H1 (cell line): Measurements from ENCODE around the gene BOLA3. TPM values are rescaled to one million over a fixed set of nuclear protein-coding genes. Genes with fewer than 3 reads are reported as not detected.
A peak's percentile ranks its signal among the peaks of the same experiment; 100 is the strongest.

Experiments
- CTCF ChIA-PET: fragments of 300-600 bp; sonication (Branson Sonifier 250); formaldehyde crosslinking; loops from one replicate; lab custom pipeline; 2021; ENCODE audit not compliant: partially characterized antibody; lab: Charles Lee
- POLR2A ChIA-PET: fragments of 300-600 bp; sonication (Branson Sonifier 250); formaldehyde crosslinking; loops from one replicate; lab custom pipeline; 2021; ENCODE audit warnings: inconsistent platforms; ENCODE audit not compliant: partially characterized antibody; lab: Charles Lee
- DNase-seq, 2 experiments: peaks; one replicate each; pipeline versions ENCODE4 v3.0.0 to v3.0.0-alpha.2; 2010 to 2022; ENCODE audit warnings: low spot score in 2 of 2, low read depth in 1 of 2, mixed read lengths in 1 of 2
- FAIRE-seq: peaks from 2 replicates; lab custom pipeline; 2011; peaks lifted over from hg19 to GRCh38; lab: Jason Lieb, UNC
- H2AFZ ChIP-seq: 2 replicates; pipeline ENCODE4 v1.8.1; 2012; ENCODE audit warnings: low read length, inconsistent platforms
- H2AK5ac ChIP-seq: 2 replicates; pipeline ENCODE4 v1.6.1; 2013; ENCODE audit warnings: low read depth, low read length
- H2BK120ac ChIP-seq: replicated peaks from 2 replicates; pipeline ENCODE3; 2013; ENCODE audit warnings: low read depth, low read length, inconsistent platforms
- H2BK12ac ChIP-seq: 2 replicates; pipeline ENCODE4 v1.6.1; 2013; ENCODE audit warnings: low read depth, low read length
- H2BK15ac ChIP-seq: 2 replicates; pipeline ENCODE4 v1.6.1; 2013; ENCODE audit warnings: low read length
- H2BK20ac ChIP-seq: 2 replicates; pipeline ENCODE4 v1.6.1; 2013; ENCODE audit warnings: low read length
- H2BK5ac ChIP-seq: 2 replicates; pipeline ENCODE4 v1.6.1; 2013; ENCODE audit warnings: low read depth, low read length
- H3K14ac ChIP-seq: 2 replicates; pipeline ENCODE4 v1.6.1; 2013; ENCODE audit warnings: inconsistent platforms; ENCODE audit not compliant: insufficient read length
- H3K18ac ChIP-seq: 2 replicates; pipeline ENCODE4 v1.6.1; 2013; ENCODE audit warnings: low read length; ENCODE audit errors: extremely low read depth
- H3K23ac ChIP-seq: 2 replicates; pipeline ENCODE4 v1.6.1; 2013; ENCODE audit warnings: inconsistent platforms; ENCODE audit not compliant: insufficient read length
- H3K23me2 ChIP-seq: 2 replicates; pipeline ENCODE4 v1.6.1; 2013; ENCODE audit warnings: low read depth, low read length
- H3K27ac ChIP-seq: 2 replicates; pipeline ENCODE4 v1.6.1; 2011; ENCODE audit warnings: low read depth, low read length, inconsistent platforms
- H3K27me3 ChIP-seq, 4 experiments: replicated peaks in 1 of 4; 1 replicate in 1 of 4; 2 replicates in 3 of 4; pipeline versions ENCODE4 v1.6.1 to v1.8.1; 2011 to 2013; ENCODE audit warnings: low read length in 3 of 4, mild to moderate bottlenecking in 3 of 4, inconsistent platforms in 2 of 4, mixed read lengths in 2 of 4, moderate library complexity in 1 of 4; ENCODE audit not compliant: control insufficient read depth in 3 of 4, insufficient read depth in 3 of 4; ENCODE audit errors: extremely low read depth in 1 of 4
- H3K36me3 ChIP-seq, 4 experiments: 2 replicates each; pipeline versions ENCODE4 v1.6.1 to v1.8.1; 2011 to 2013; ENCODE audit warnings: mild to moderate bottlenecking in 4 of 4, low read length in 3 of 4, moderate library complexity in 2 of 4, control low read depth in 1 of 4, inconsistent platforms in 1 of 4; ENCODE audit not compliant: insufficient read depth in 4 of 4, control insufficient read depth in 2 of 4
- H3K4ac ChIP-seq: replicated peaks from 2 replicates; pipeline ENCODE3; 2013; ENCODE audit warnings: low read length, low read depth, mixed read lengths, inconsistent platforms; ENCODE audit not compliant: insufficient read length
- H3K4me1 ChIP-seq, 4 experiments: replicated peaks in 1 of 4; 1 replicate in 1 of 4; 2 replicates in 3 of 4; pipeline versions ENCODE4 v1.6.1 to v1.8.1; 2011 to 2013; ENCODE audit warnings: low read length in 3 of 4, inconsistent platforms in 2 of 4, mixed read lengths in 1 of 4; ENCODE audit not compliant: insufficient read depth in 4 of 4, control insufficient read depth in 3 of 4
- H3K4me2 ChIP-seq, 2 experiments: 2 replicates each; pipeline versions ENCODE4 v1.6.1 to v1.8.1; 2011 to 2013; ENCODE audit warnings: low read depth in 2 of 2, low read length in 2 of 2, control low read depth in 1 of 2, inconsistent platforms in 1 of 2, mild to moderate bottlenecking in 1 of 2; ENCODE audit not compliant: insufficient read depth in 1 of 2
- H3K4me3 ChIP-seq, 4 experiments: fragments of 200-600, 300-600 bp in 1 of 4; sonication (generic), shearing (Covaris generic), sonication (Bioruptor Twin) in 1 of 4; 2 replicates each; pipeline versions ENCODE4 v1.5.1 to v1.8.1; 2011 to 2016; ENCODE audit warnings: low read length in 4 of 4, low read depth in 3 of 4, control low read depth in 2 of 4, inconsistent platforms in 2 of 4, mild to moderate bottlenecking in 2 of 4, mixed read lengths in 1 of 4, moderate library complexity in 1 of 4; ENCODE audit not compliant: insufficient read depth in 2 of 4; ENCODE audit errors: extremely low read depth in 1 of 4
- H3K56ac ChIP-seq: replicated peaks from 2 replicates; pipeline ENCODE3; 2013; ENCODE audit warnings: low read depth, mild to moderate bottlenecking, mixed read lengths, low read length, inconsistent platforms; ENCODE audit not compliant: insufficient read length
- H3K79me1 ChIP-seq: 2 replicates; pipeline ENCODE4 v1.6.1; 2013; ENCODE audit warnings: low read depth, low read length, control low read depth
- H3K79me2 ChIP-seq, 2 experiments: 2 replicates each; pipeline versions ENCODE4 v1.6.1 to v1.8.1; 2012 to 2013; ENCODE audit warnings: low read length in 2 of 2, mild to moderate bottlenecking in 2 of 2, inconsistent platforms in 1 of 2; ENCODE audit not compliant: insufficient read depth in 2 of 2, control insufficient read depth in 1 of 2
- H3K9ac ChIP-seq, 4 experiments: replicated peaks in 1 of 4; 1 replicate in 1 of 4; 2 replicates in 3 of 4; pipeline versions ENCODE4 v1.6.1 to v1.8.1; 2011 to 2013; ENCODE audit warnings: low read depth in 3 of 4, low read length in 3 of 4, control low read depth in 2 of 4, mild to moderate bottlenecking in 2 of 4, moderate library complexity in 2 of 4, inconsistent platforms in 1 of 4; ENCODE audit errors: extremely low read depth in 1 of 4
- H3K9me3 ChIP-seq, 2 experiments: 2 replicates each; pipeline versions ENCODE4 v1.6.1 to v1.8.1; 2012 to 2013; ENCODE audit warnings: mild to moderate bottlenecking in 2 of 2, moderate library complexity in 2 of 2, control low read depth in 1 of 2, inconsistent platforms in 1 of 2, low read depth in 1 of 2, low read length in 1 of 2, mixed read lengths in 1 of 2; ENCODE audit not compliant: insufficient read depth in 2 of 2
- H4K20me1 ChIP-seq, 2 experiments: replicated peaks in 1 of 2; 2 replicates each; pipeline versions ENCODE3 to v1.8.1; 2011 to 2013; ENCODE audit warnings: inconsistent platforms in 2 of 2, low read length in 2 of 2, mild to moderate bottlenecking in 1 of 2; ENCODE audit not compliant: insufficient read depth in 2 of 2, control insufficient read depth in 1 of 2
- H4K5ac ChIP-seq: 2 replicates; pipeline ENCODE4 v1.6.1; 2013; ENCODE audit warnings: low read length, low read depth, mixed read lengths, inconsistent platforms; ENCODE audit not compliant: insufficient read length
- H4K8ac ChIP-seq: 2 replicates; pipeline ENCODE4 v1.8.0; 2013; ENCODE audit warnings: mild to moderate bottlenecking, moderate library complexity, low read length, inconsistent platforms; ENCODE audit not compliant: insufficient read depth; ENCODE audit errors: extremely low read depth
- H4K91ac ChIP-seq: replicated peaks from 2 replicates; pipeline ENCODE3; 2013; ENCODE audit warnings: low read length, mixed read lengths, inconsistent platforms; ENCODE audit not compliant: insufficient read length
- BACH1 ChIP-seq: IDR thresholded peaks from 2 replicates; pipeline ENCODE4 v1.6.1; 2012; ENCODE audit warnings: low read length, improper control_type of control experiment
- CBX5 ChIP-seq: fragments of 300-800, 300-1000 bp; sonication (generic); IDR thresholded peaks from 2 replicates; pipeline ENCODE4 v1.7.1; 2016; ENCODE audit warnings: antibody characterized with exemption, low read length, low read depth
- CREB1 ChIP-seq: IDR thresholded peaks from 2 replicates; pipeline ENCODE4 v1.6.1; 2012; ENCODE audit warnings: inconsistent platforms
- HDAC2 ChIP-seq, 2 experiments: fragments of 300-600 bp in 1 of 2; sonication (generic) in 1 of 2; IDR thresholded peaks; 2 replicates each; pipeline ENCODE4 v1.6.1; 2011 to 2012; ENCODE audit warnings: low read depth in 2 of 2, low read length in 2 of 2, mild to moderate bottlenecking in 2 of 2, moderate library complexity in 2 of 2, borderline replicate concordance in 1 of 2, inconsistent platforms in 1 of 2
- HDAC6 ChIP-seq: IDR thresholded peaks from one replicate; pipeline ENCODE4 v1.7.1; 2012; ENCODE audit warnings: low read depth, mild to moderate bottlenecking, inconsistent platforms, low read length, moderate library complexity
- MAFK ChIP-seq: IDR thresholded peaks from 2 replicates; pipeline ENCODE4 v1.6.1; 2012; ENCODE audit warnings: low read depth, mild to moderate bottlenecking, improper control_type of control experiment, low read length
- NRF1 ChIP-seq: IDR thresholded peaks from 2 replicates; pipeline ENCODE4 v1.6.1; 2011; ENCODE audit warnings: mild to moderate bottlenecking, low read depth, low read length, improper control_type of control experiment
- RBBP5 ChIP-seq: IDR thresholded peaks from 2 replicates; pipeline ENCODE4 v1.7.1; 2012; ENCODE audit warnings: low read depth, mild to moderate bottlenecking, inconsistent platforms, low read length, moderate library complexity, borderline replicate concordance
- TBP ChIP-seq: IDR thresholded peaks from 2 replicates; pipeline ENCODE4 v1.6.1; 2011; ENCODE audit warnings: low read depth, low read length, improper control_type of control experiment
- WGBS, 2 experiments: shearing (Covaris generic) in 1 of 2; methylation state at CpG; one replicate each; pipeline versions ENCODE4 v1.1.6 to v1.1.7; 2013 to 2015; ENCODE audit warnings: low lambda C conversion rate in 2 of 2, mixed read lengths in 2 of 2, inconsistent platforms in 1 of 2, low coverage in 1 of 2, missing lambda C conversion rate in 1 of 2; ENCODE audit not compliant: insufficient replicate concordance in 2 of 2, insufficient coverage in 1 of 2, insufficient read length in 1 of 2; ENCODE audit errors: extremely low coverage in 1 of 2, missing lambda C conversion rate in 1 of 2; 5-methylcytosine and 5-hydroxymethylcytosine counted together
- polyA plus RNA-seq, 7 experiments: library from polyadenylated mRNA; depleted of rRNA in 3 of 7; stranded (reverse) in 5 of 7; unstranded in 2 of 7; fragments of >200 nt in 5 of 7; fragments of 200-250 nt in 2 of 7; gene quantifications; 1 replicate in 5 of 7; 2 replicates in 1 of 7; 4 replicates in 1 of 7; pipeline versions ENCODE4 v1.2.1 to v1.2.3, GENCODE V29; 2011 to 2013; ENCODE audit warnings: missing spikeins in 2 of 7, mixed read lengths in 2 of 7
- total RNA-seq: library from RNA; stranded (reverse); fragmentation: NEBNext Ultra II Directional; extraction: Animal tissue kit (Norgen Biotek cat#: 25700); gene quantifications from 2 replicates; pipeline ENCODE4 v1.2.1, GENCODE V29; 2021
- TF ChIP-seq, protein P1 (sequence below): IDR thresholded peaks from 2 replicates; pipeline ENCODE4 v1.6.1; 2012; ENCODE audit warnings: inconsistent platforms

The BOLA3 gene
- total and polyA plus RNA-seq, 2 of the 8 experiments (the other 6 are each of a cell fraction or from before 2014, with no cell fraction given): 46.1 to 67.3 TPM

DNA sequence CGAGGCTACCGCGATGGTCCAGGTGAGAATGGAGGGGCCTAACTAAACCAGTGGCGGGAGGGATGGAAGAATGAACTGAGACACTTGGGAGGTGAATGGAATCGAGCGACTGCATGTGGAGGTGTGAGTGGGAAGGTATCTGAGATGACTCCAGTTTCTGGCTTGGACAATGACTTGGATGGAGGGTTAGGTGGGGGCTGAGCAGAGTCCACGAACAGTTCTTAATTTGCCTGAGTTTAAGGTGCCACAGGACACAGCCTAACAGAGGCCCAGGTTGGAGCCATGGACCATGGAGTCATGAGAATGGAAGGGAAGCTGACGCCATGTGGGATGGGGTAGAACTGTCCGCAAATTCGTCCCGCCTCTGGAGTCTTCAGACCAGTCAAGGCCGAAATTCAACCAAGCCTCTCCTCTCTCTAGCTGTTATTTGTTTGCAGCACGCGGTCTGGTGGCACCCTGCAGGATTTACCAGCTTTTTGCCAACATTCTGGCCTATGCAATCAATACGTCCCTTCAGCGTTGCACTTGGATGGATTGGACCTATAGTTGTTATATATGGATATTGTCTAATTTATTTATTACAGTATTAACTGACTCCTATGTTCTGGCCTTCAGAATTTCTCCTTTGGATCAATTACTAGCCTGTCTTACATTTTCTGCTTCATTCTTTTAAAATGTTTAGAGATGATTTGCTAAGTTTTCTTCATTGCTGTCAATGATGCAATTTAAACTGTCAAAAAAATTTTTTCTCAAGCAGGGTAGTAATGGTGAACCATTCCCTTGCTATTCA is 940 bp upstream of the BOLA3 start:
- Histone ChIP-seq H2BK12ac (peak overlapping the region; percentile 70; the same call in 1 of the 2 replicates), H4K8ac (peak overlapping the region; percentile 75; the same call in 1 of the 2 replicates), H3K4me1 (peaks cover 0 to 8% (median 2%) of the 10 kb centered on the region in 4 experiments; a peak in 4 of 7 replicates), H2AFZ (peak overlapping the region; percentile 90), H3K9me3 (no peaks in the 10 kb centered on the region), H3K79me1 (peaks cover 3% of the 10 kb centered on the region; the same call in 1 of the 2 replicates), H3K27ac (peak overlapping the region; percentile 35; the same call in 1 of the 2 replicates), H4K91ac (peak overlapping the region; percentile 25), H4K5ac (no peak overlapping the region), H3K18ac (peak overlapping the region; percentile 66), H3K36me3 (peaks cover 0 to 25% (median 3%) of the 10 kb centered on the region in 4 experiments; a peak in 3 of 8 replicates), H3K79me2 (peaks cover 0 to 10% of the 10 kb centered on the region in 2 experiments; a peak in 2 of 4 replicates), H2AK5ac (peak overlapping the region; percentile 41; the same call in 1 of the 2 replicates), H2BK20ac (no peak overlapping the region; the same call in 1 of the 2 replicates), H3K9ac (peak overlapping the region in 3 of 4 experiments; percentile 75 to 80 (median 75); a peak in 6 of 7 replicates), H3K23ac (no peak overlapping the region), H3K4me3 (peak overlapping the region; percentile 68 to 93 (median 72)), H2BK5ac (peak overlapping the region; percentile 86; the same call in 1 of the 2 replicates), H3K27me3 (no peaks in the 10 kb centered on the region), H3K4ac (peak overlapping the region; percentile 30), H3K23me2 (peaks cover 15% of the 10 kb centered on the region; the same call in 1 of the 2 replicates), H3K56ac (no peak overlapping the region), H3K4me2 (peak overlapping the region; percentile 85 to 89), H2BK120ac (no peak overlapping the region), H4K20me1 (peaks cover 0 to 5% of the 10 kb centered on the region in 2 experiments), H2BK15ac (no peak overlapping the region), H3K14ac (no peak overlapping the region)
- ChIA-PET CTCF (interaction anchor here (0.7 to 7.3 kb wide), 10 partner anchors 10 to 325 kb away, joined by 3 to 48 read pairs (median 6); partner anchors contain the start of gene MTHFD2), POLR2A (interaction anchor here (0.6 to 68.3 kb wide), 23 partner anchors 10 to 428 kb away, joined by 3 to 2699 read pairs (median 4); partner anchors contain the start of genes MOB1A, MTHFD2, STAMBP and TET3)
- FAIRE-seq: no peak
- DNase-seq: no peak
- 30% methylated on average over 16 of the region's 16 CpGs; no CpG with 5 or more reads in 1 of the 2 experiments for WGBS, 2 experiments
- TF ChIP-seq NRF1: no peak
- no peak for TF ChIP-seq CREB1
- TF ChIP-seq RBBP5: no peak
- TF ChIP-seq CBX5: no peak
- no peak for TF ChIP-seq HDAC2 (IDR thresholded peaks at IDR 0.05; ENCODE audit: borderline replicate concordance in 1 of 2, low read depth in 2 of 2, low read length in 2 of 2)
- no peak for TF ChIP-seq HDAC6
- TF ChIP-seq TBP: no peak
- TF ChIP-seq, protein P1, sequence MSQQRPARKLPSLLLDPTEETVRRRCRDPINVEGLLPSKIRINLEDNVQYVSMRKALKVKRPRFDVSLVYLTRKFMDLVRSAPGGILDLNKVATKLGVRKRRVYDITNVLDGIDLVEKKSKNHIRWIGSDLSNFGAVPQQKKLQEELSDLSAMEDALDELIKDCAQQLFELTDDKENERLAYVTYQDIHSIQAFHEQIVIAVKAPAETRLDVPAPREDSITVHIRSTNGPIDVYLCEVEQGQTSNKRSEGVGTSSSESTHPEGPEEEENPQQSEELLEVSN: no peak; the same call in none of the 2 replicates
- no peak for TF ChIP-seq BACH1
- TF ChIP-seq MAFK: no peak
